Subcutaneous adipose tissue (tissue), 4 donors: ENCODE measurements around the gene PHF12. TPM values are rescaled to one million over a fixed set of nuclear protein-coding genes. Genes with fewer than 3 reads are reported as not detected.

Source experiments
- total RNA-seq, 4 donors: library from RNA; depleted of rRNA; stranded (reverse); fragments of >200 nt; gene quantifications; one replicate each; pipeline ENCODE4 v1.1.0, GENCODE V29; 2016
- TF ChIP-seq, protein P1 (sequence below): fragments of 450-650 bp; IDR thresholded peaks from one replicate; pipeline ENCODE4 v1.5.1; 2016; ENCODE audit warnings: low read depth, mild to moderate bottlenecking, control low read depth, antibody characterized with exemption, moderate library complexity

The PHF12 gene
- total RNA-seq, 4 donors from 2014 or later: 22.0 to 38.1 (median 25.2) TPM

DNA sequence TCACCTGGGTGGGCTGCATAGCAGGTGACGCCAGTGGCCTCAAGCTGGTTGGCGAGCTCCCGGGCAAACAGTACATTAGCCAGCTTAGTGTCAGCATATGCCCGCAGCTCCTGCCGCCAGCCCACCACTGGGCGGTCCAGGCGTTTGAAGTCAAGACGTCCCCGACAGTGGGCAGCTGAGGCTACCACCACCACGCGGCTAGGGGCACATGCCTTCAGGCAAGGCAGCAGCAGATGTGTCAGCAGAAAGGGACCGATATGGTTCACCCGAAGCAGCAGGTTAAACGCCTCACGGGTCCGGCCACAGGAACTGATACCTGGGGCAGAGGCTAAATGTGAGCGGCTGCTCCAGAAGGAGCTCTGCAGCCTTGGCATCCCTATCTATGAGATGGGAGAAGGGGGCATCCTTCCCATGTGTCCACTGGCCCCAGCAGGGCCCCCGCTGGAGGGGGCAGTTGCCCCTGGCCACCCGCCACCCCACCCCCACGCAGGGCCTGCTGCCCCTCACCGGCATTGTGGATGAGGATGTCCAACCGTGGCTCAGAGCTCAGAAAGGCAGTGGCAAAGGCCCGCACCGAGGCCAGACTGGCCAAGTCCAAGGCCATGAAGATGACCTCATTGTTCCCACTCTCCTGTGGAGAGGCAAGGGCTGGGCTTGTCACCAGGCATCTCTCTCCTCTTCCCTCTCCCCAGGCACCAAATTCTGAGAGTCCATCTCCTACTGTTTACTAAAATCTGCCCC is 50.2 kb downstream of the PHF12 start:
- TF ChIP-seq, protein P1, sequence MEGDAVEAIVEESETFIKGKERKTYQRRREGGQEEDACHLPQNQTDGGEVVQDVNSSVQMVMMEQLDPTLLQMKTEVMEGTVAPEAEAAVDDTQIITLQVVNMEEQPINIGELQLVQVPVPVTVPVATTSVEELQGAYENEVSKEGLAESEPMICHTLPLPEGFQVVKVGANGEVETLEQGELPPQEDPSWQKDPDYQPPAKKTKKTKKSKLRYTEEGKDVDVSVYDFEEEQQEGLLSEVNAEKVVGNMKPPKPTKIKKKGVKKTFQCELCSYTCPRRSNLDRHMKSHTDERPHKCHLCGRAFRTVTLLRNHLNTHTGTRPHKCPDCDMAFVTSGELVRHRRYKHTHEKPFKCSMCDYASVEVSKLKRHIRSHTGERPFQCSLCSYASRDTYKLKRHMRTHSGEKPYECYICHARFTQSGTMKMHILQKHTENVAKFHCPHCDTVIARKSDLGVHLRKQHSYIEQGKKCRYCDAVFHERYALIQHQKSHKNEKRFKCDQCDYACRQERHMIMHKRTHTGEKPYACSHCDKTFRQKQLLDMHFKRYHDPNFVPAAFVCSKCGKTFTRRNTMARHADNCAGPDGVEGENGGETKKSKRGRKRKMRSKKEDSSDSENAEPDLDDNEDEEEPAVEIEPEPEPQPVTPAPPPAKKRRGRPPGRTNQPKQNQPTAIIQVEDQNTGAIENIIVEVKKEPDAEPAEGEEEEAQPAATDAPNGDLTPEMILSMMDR: no peak

DNA sequence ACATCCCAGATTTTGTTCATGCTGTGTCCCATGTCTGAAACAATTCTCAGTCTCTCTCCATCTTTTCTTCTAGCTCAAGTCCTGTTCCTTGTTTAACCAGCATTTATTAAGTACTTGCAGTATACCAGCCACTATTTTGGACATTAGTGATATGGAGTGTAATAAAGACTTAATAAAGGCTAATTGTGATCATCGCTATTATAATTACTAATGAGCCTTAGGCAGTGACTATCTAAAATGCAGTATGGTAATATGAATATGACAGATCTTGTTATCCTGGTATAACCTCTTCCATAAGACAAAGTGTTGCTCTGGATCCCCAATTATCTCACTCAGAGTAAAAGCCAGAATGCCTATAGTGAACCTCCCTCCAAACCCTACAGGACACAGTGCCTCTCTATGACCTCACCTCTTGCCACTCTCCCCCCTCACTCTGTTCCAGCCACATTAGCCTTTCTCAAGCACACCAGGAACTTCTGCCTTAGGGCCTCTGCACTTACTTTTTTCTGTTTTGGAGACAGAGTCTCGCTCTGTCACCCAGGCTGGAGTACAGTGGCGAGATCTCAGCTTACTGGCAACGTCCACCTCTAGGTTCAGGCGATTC is 52.0 kb downstream of the PHF12 start:
- TF ChIP-seq, protein P1: no peak

DNA sequence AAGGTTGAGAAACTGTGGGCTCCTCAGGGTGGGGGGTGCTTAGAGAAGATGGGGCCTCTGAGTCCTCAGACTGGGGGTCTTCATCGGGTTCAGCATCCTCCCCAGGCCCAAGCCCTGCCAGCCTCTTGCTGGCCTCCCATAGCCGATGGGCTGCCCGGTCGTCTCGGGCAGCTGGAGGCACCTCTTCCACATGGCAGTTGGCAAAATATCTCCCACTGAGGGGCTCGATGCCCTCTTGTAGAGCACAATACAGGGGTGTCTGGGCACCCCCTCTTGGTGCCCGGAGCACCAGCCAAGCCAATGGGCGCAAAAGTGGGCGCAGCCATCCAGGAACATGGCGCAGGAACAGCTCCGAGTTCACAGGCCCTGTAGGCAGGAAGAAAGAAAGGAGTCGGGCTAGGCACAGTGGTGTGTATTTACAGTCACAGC is 52.8 kb downstream of the PHF12 start:
- TF ChIP-seq, protein P1: no peak

DNA sequence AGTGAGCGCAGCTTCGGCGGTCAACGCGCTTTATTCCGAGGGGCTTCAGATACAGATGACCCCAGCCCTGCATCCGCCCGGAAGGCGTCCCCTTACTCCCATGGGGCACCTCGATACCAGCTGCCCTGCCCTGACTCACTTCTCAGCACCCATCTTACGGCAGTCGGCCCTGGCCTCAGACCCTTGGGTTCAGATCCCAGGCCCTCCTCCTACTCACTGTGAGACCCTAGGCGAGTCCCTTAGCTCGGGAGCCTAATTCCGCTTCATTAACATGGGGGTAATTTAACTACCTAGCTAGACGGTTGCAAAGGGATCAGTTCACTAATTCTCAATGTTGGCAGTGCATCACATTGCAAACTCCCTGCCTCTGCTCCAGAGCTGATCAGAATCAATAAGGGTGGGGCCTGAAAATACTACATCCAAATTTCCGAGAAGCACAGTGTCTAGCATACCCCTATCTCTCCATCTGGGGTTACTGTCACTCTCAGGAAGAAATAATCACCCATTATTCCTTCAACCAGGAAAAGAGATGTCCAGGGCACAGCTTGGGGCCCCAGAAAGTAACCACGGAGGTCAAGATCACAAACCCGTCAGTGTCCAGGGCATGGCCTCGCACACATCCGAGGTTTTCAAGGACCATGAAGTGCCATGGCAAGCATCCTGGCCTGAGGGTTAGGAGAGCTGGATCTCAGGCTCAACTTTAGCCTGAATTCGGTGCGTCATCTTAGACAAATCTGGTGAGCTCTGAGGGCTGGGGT is 53.4 kb downstream of the PHF12 start:
- TF ChIP-seq, protein P1: no peak

DNA sequence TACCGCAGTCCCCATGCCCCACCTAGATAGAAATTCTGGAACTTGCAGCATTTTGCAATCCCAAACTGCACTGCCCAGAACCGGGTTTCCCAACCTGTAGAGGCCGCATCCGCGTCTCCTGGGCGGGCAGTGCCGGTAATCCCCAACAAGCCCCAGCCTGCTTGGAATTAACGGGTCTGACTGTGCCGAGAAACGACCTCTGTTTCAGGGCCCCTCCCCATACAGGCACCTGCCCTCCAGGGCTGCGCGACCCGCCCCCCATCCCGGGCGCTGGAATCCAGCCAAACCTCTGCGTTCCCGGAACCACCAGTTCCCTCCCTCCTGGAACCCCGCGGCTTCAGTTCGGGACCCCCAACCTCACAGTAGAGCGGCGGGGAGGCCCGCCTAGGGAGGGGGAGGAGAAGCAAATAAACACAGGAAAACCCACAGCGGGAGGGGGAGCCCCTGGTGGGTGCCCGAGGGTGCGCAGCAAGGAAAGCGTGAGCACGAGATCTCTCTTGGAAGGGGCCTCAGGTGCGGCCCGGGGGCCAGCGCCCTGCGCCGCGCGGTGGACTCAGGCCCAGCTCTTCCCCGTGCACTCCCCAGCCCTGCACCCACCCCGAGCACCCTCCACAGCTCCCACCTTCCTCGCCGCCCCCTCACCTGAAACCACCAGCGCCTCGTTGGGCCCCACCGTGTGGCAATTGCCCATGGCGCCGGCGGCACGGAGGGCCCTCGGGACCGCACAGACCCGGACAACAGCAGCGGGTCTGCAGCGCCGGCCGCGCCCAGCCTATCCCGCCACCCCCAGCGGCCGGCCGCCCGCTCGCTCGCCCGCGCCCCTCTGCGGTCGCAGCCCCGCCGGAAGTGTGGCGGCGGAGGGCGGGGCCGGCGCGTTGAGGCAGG is 54.2 kb downstream of the PHF12 start, which contains the start of gene FLOT2:
Gene FLOT2 (minus strand): TSS at position 850 of the 885 bp plus-strand sequence. CDS start 159 bp downstream, at position 691.
- TF ChIP-seq, protein P1: no peak

DNA sequence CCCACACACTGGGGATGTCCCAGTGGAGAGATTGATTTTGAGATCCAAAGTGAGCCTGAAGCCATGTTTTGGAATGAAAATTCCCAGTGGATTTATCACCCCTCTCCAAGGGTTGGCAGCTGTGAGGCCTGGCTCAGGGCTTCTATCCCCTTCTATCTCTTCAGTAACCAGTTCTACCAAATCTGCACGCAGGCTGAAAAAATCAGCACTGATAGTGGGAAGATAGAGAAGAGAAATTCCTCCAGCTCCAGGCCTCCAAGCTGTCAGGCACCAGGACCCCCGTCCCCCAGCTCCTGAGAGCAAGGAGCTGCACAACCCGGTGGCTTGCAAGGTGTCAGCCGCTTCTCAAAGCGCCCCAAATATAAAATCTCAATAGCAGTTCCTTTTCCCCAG is 54.8 kb downstream of the PHF12 start:
- TF ChIP-seq, protein P1: no peak
